Measurements from ENCODE around the gene PORCN. TPM values are rescaled to one million over a fixed set of nuclear protein-coding genes. Genes with fewer than 3 reads are reported as not detected.
A peak's percentile ranks its signal among the peaks of the same experiment; 100 is the strongest.

The PORCN gene
- total and polyA plus RNA-seq, 9 of the 15 experiments (the other 6 are each of a cell fraction or from before 2014, with no cell fraction given) = 0.34 to 5.1 (median 2.8) TPM

DNA sequence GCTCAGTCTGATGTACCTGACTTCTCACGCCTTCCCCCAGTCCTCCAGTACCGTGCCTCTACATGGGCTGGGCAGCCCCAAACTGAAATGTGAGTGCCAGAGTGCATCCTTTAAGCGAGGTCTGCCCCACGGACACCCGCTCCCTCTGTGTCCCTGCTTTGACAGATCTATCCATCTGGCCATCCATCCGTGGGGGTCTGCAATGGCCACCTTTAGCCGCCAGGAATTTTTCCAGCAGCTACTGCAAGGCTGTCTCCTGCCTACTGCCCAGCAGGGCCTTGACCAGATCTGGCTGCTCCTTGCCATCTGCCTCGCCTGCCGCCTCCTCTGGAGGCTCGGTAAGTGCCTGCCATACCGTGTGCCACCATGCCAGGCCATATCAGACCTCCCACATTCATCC lies 827 bp downstream of the PORCN start:
- no peaks in the 10 kb centered on the region for H3K9me3 ChIP-seq (replicated peaks; ENCODE audit: control insufficient read depth, insufficient read depth, low read depth, low read length)
- peak overlapping the region; percentile 88; the same call in 1 of the 2 replicates for H2AFZ ChIP-seq (ENCODE audit: low read depth, low read length)
- no peaks in the 10 kb centered on the region for H3K36me3 ChIP-seq (ENCODE audit: control insufficient read depth, insufficient read depth, low read length)
- peaks cover 2% of the 10 kb centered on the region for H3K9me1 ChIP-seq (ENCODE audit: control insufficient read depth, insufficient read depth, low read length)
- ChIA-PET POLR2A (no interaction called here), CTCF (ENCODE audit: low intra/inter-chr PET ratio) (no interaction called here)
- TF ChIP-seq, protein P1, sequence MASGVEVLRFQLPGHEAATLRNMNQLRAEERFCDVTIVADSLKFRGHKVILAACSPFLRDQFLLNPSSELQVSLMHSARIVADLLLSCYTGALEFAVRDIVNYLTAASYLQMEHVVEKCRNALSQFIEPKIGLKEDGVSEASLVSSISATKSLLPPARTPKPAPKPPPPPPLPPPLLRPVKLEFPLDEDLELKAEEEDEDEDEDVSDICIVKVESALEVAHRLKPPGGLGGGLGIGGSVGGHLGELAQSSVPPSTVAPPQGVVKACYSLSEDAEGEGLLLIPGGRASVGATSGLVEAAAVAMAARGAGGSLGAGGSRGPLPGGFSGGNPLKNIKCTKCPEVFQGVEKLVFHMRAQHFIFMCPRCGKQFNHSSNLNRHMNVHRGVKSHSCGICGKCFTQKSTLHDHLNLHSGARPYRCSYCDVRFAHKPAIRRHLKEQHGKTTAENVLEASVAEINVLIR (CRISPR knock-in tag; IDR thresholded peaks at IDR 0.05) = no peak
- TF ChIP-seq GATA2 (CRISPR knock-in tag; IDR thresholded peaks at IDR 0.05) (no peak), CHD4 (IDR thresholded peaks at IDR 0.05; ENCODE audit: insufficient read depth, insufficient replicate concordance, low read depth, low read length, poor library complexity, severe bottlenecking) (no peak), ZNF311 (CRISPR knock-in tag; IDR thresholded peaks at IDR 0.05) (no peak), ARID2 (IDR thresholded peaks at IDR 0.05) (no peak), JUNB (CRISPR knock-in tag; conservative IDR thresholded peaks at IDR 0.05) (no peak), XRCC4 (IDR thresholded peaks at IDR 0.05; ENCODE audit: extremely low read depth, insufficient read depth, insufficient read length) (no peak), CBFA2T3 (IDR thresholded peaks at IDR 0.05) (no peak), HSF4 (CRISPR knock-in tag; IDR thresholded peaks at IDR 0.05; ENCODE audit: borderline replicate concordance) (no peak), NFE2L1 (tag; IDR thresholded peaks at IDR 0.05; ENCODE audit: borderline replicate concordance, low read depth) (no peak), MIER1 (IDR thresholded peaks at IDR 0.05; ENCODE audit: low read depth) (no peak), ZFPM2 (CRISPR knock-in tag; IDR thresholded peaks at IDR 0.05) (no peak)
- TF ChIP-seq, protein P2, sequence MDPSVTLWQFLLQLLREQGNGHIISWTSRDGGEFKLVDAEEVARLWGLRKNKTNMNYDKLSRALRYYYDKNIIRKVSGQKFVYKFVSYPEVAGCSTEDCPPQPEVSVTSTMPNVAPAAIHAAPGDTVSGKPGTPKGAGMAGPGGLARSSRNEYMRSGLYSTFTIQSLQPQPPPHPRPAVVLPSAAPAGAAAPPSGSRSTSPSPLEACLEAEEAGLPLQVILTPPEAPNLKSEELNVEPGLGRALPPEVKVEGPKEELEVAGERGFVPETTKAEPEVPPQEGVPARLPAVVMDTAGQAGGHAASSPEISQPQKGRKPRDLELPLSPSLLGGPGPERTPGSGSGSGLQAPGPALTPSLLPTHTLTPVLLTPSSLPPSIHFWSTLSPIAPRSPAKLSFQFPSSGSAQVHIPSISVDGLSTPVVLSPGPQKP (CRISPR knock-in tag; IDR thresholded peaks at IDR 0.05) = no peak
- 56% methylated on average over 11 of the region's 11 CpGs for WGBS (ENCODE audit: insufficient coverage, low coverage, missing lambda C conversion rate)
- peak overlapping the region in 1 of 2 experiments; percentile 71; a peak in 2 of 4 replicates for H3K9ac ChIP-seq (ENCODE audit: insufficient read depth in 1 of 2, low read depth in 2 of 2, low read length in 2 of 2)
- no peak for DNase-seq (ENCODE audit: extremely low read depth in 1 of 4, low spot score in 3 of 4)
- no peak overlapping the region for H3K27ac ChIP-seq (ENCODE audit: extremely low read depth, low read depth, low read length)
- BruUV-seq (replicated peaks) = no TSS peak
- in situ Hi-C loops (cut with MboI) = no loop called here
- peak overlapping the region; percentile 78; the same call in 1 of the 2 replicates for H3K4me2 ChIP-seq (ENCODE audit: insufficient read depth, low read length)
- H3K27me3 ChIP-seq (ENCODE audit: control insufficient read depth in 2 of 2, insufficient read depth in 2 of 2, low read length in 2 of 2) = no peaks in the 10 kb centered on the region
- peaks cover 20 to 39% of the 10 kb centered on the region in 2 experiments; a peak in 4 of 5 replicates for H3K4me1 ChIP-seq (replicated peaks in 1 of 2; ENCODE audit: control insufficient read depth in 2 of 2, insufficient read depth in 2 of 2, low read length in 2 of 2)
- H3K4me3 ChIP-seq = no peak overlapping the region
- FAIRE-seq = no peak
- H4K20me1 ChIP-seq (replicated peaks; ENCODE audit: control insufficient read depth, insufficient read depth, low read length) = no peaks in the 10 kb centered on the region
- intact Hi-C loops (cut with micrococcal nuclease) = no loop called here
- H3K79me2 ChIP-seq (ENCODE audit: control insufficient read depth, insufficient read depth, low read length) = peaks cover 5% of the 10 kb centered on the region; the same call in 2 of the 3 replicates
- ATAC-seq = no peak
